Smooth muscle cell (in vitro differentiated cells): ENCODE measurements around the gene SUZ12. TPM values are rescaled to one million over a fixed set of nuclear protein-coding genes. Genes with fewer than 3 reads are reported as not detected.
A peak's percentile ranks its signal among the peaks of the same experiment; 100 is the strongest.

Experiments
- DNase-seq: peaks from one replicate; lab custom pipeline; 2025; ENCODE audit not compliant: unreplicated experiment; lab: John Stamatoyannopoulos, UW
- H2AFZ ChIP-seq: fragments of 200-600 bp; sonication (generic); 2 replicates; pipeline ENCODE4 v1.6.0; 2016; ENCODE audit warnings: antibody characterized with exemption, low read depth, mild to moderate bottlenecking
- H3F3A ChIP-seq: fragments of 200-600 bp; sonication (generic); 2 replicates; pipeline ENCODE4 v1.6.0; 2017; ENCODE audit warnings: antibody characterized with exemption, low read depth
- H3K27ac ChIP-seq: fragments of 200-600 bp; sonication (generic); 2 replicates; pipeline ENCODE4 v1.5.1; 2016; ENCODE audit warnings: low read depth, mild to moderate bottlenecking
- H3K27me3 ChIP-seq: fragments of 200-600 bp; sonication (generic); 2 replicates; pipeline ENCODE4 v1.6.1; 2016; ENCODE audit warnings: low read depth, mild to moderate bottlenecking
- H3K36me3 ChIP-seq: fragments of 200-600 bp; sonication (generic); 2 replicates; pipeline ENCODE4 v1.5.1; 2016; ENCODE audit warnings: low read depth
- H3K4me1 ChIP-seq: fragments of 200-600 bp; sonication (generic); 2 replicates; pipeline ENCODE4 v1.5.1; 2016; ENCODE audit warnings: low read depth
- H3K4me2 ChIP-seq: fragments of 200-600 bp; sonication (generic); 2 replicates; pipeline ENCODE4 v1.6.0; 2016; ENCODE audit warnings: mild to moderate bottlenecking
- H3K4me3 ChIP-seq: fragments of 200-600 bp; sonication (generic); 2 replicates; pipeline ENCODE4 v1.5.1; 2016; ENCODE audit warnings: mild to moderate bottlenecking
- H3K79me2 ChIP-seq: fragments of 200-600 bp; sonication (generic); 2 replicates; pipeline ENCODE4 v1.6.0; 2016; ENCODE audit warnings: low read depth, mild to moderate bottlenecking
- H3K9ac ChIP-seq: fragments of 200-600 bp; sonication (generic); 2 replicates; pipeline ENCODE4 v1.6.0; 2016; ENCODE audit warnings: low read depth
- H3K9me3 ChIP-seq: fragments of 200-600 bp; sonication (generic); replicated peaks from 2 replicates; pipeline ENCODE4 v1.5.1; 2016; ENCODE audit warnings: low read depth
- H4K20me1 ChIP-seq: fragments of 200-600 bp; sonication (generic); 2 replicates; pipeline ENCODE4 v1.6.0; 2016; ENCODE audit warnings: low read depth
- CTCF ChIP-seq: fragments of 200-600 bp; sonication (generic); IDR thresholded peaks from 2 replicates; pipeline ENCODE4 v1.5.1; 2017; ENCODE audit warnings: borderline replicate concordance, mild to moderate bottlenecking, antibody characterized with exemption; ENCODE audit not compliant: insufficient read depth, poor library complexity, severe bottlenecking
- WGBS: methylation state at CpG from one replicate; pipeline ENCODE4 v1.1.7; 2016; ENCODE audit warnings: low lambda C conversion rate; 5-methylcytosine and 5-hydroxymethylcytosine counted together
- polyA plus RNA-seq: library from polyadenylated mRNA; unstranded; fragments of >200 nt; fragmentation: Nextera tagmentation; extraction: Ambion mirVana; gene quantifications from 2 replicates; pipeline ENCODE4 v1.2.1, GENCODE V29; 2016
- total RNA-seq: library from RNA; depleted of rRNA; stranded (reverse); fragments of >200 nt; gene quantifications from 2 replicates; pipeline ENCODE4 v1.2.3, GENCODE V29; 2014

The SUZ12 gene
- total and polyA plus RNA-seq, 2 experiments from 2014 or later = 11.1 to 26.3 TPM

GRCh38 chr17:32009262-32009542 is 72.4 kb downstream of the SUZ12 start:
- H3K79me2 ChIP-seq = peaks cover 49% of the 10 kb centered on the region
- H3K9ac ChIP-seq = no peak overlapping the region
- no peaks in the 10 kb centered on the region for H3K27me3 ChIP-seq
- no peak for TF ChIP-seq CTCF
- DNase-seq = no peak
- no peaks in the 10 kb centered on the region for H3K4me1 ChIP-seq
- no peak overlapping the region for H2AFZ ChIP-seq
- H3K4me3 ChIP-seq = peak overlapping the region; percentile 91
- H3K4me2 ChIP-seq = peak overlapping the region; percentile 97
- peaks cover 3% of the 10 kb centered on the region for H3F3A ChIP-seq
- no peaks in the 10 kb centered on the region for H3K9me3 ChIP-seq
- H3K36me3 ChIP-seq = no peaks in the 10 kb centered on the region
- 98% methylated on average over 2 of the region's 2 CpGs for WGBS
- no peak overlapping the region for H3K27ac ChIP-seq
- peaks cover 40% of the 10 kb centered on the region for H4K20me1 ChIP-seq

- TF ChIP-seq CTCF = no peak
- Histone ChIP-seq H3K4me2 (no peak overlapping the region), H3K27ac (no peak overlapping the region), H3K36me3 (no peaks in the 10 kb centered on the region), H3K9ac (no peak overlapping the region), H3K4me1 (no peaks in the 10 kb centered on the region), H3F3A (no peaks in the 10 kb centered on the region), H4K20me1 (peaks cover 48% of the 10 kb centered on the region), H2AFZ (no peak overlapping the region), H3K9me3 (no peaks in the 10 kb centered on the region), H3K79me2 (peaks cover 57% of the 10 kb centered on the region), H3K4me3 (no peak overlapping the region), H3K27me3 (no peaks in the 10 kb centered on the region)
- no peak for DNase-seq
- WGBS = 95% methylated on average over 4 of the region's 4 CpGs
Measured at GRCh38 chr17:32010114-32010513, 73.3 kb downstream of the SUZ12 start.

DNA sequence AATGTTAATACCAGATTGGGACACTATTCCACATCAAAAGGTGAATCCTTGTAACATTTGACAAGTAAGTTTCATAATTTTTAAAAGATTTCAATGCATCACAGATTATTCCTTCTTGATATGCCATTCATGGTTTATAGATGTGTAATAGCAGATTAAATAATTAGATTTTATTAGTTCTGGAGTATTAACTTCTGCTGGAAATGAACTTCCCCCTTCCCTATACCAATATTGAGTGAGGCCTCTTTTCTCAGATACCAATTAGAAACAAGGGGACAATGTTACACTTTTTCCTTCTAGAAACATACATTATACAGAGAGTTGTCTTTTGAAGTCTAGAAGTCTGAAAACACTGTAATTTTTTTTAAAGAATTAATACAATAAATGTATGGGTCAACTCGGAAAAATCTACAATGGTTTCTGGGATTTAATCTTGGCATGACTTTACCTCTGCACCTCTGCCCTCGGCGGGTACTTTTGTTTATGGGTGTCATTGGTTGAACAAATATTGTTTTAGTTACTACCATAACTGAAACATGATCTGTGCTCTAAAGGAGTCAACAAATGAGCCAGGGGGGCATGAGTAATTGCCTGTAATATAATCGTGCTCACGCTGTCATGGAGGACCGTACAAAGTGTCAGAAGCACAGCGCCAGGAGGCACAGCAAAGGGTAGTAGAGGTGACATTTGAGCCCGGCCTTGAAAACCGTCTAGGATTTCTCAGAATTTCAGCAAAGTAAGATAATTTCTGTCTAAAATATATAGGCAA is 78.6 kb downstream of the SUZ12 start:
- Histone ChIP-seq H3K79me2 (peaks cover 42% of the 10 kb centered on the region), H3K36me3 (no peaks in the 10 kb centered on the region)

More for the DNA sequence above, 78.6 kb downstream of the SUZ12 start:
- Histone ChIP-seq H3K27ac (no peak overlapping the region), H3K9ac (no peak overlapping the region), H3K4me2 (no peak overlapping the region), H3K4me3 (no peak overlapping the region), H3K27me3 (no peaks in the 10 kb centered on the region), H3K9me3 (no peaks in the 10 kb centered on the region), H2AFZ (no peak overlapping the region), H4K20me1 (peaks cover 61% of the 10 kb centered on the region), H3F3A (no peaks in the 10 kb centered on the region), H3K4me1 (no peaks in the 10 kb centered on the region)
- no peak for TF ChIP-seq CTCF
- DNase-seq = no peak
- 95% methylated on average over 9 of the region's 9 CpGs for whole genome bisulfite sequencing
